OCI-LY3 (cell line): ENCODE data around the gene ATP2C2.

Source experiments
- H2AFZ ChIP-seq: fragments of 200-600, 300-600 bp; shearing (Covaris generic); 2 replicates; pipeline ENCODE4 v1.6.0; 2014; ENCODE audit warnings: antibody characterized with exemption, low read depth, low read length
- H3K27ac ChIP-seq: fragments of 200-600, 300-600 bp; sonication (generic); 2 replicates; pipeline ENCODE4 v1.5.1; 2014; ENCODE audit warnings: mild to moderate bottlenecking, low read length, moderate library complexity, mixed read lengths
- H3K27me3 ChIP-seq: fragments of 200-600, 300-600 bp; sonication (generic); 2 replicates; pipeline ENCODE4 v1.6.1; 2014; ENCODE audit warnings: low read depth, low read length, mixed read lengths
- H3K36me3 ChIP-seq: fragments of 200-600, 300-600 bp; sonication (generic); replicated peaks from 2 replicates; pipeline ENCODE3; 2014; ENCODE audit warnings: low read depth, low read length, mixed read lengths
- H3K4me1 ChIP-seq: fragments of 300-600, 200-600 bp; sonication (generic); 2 replicates; pipeline ENCODE4 v1.6.1; 2014; ENCODE audit warnings: low read length, mixed read lengths
- H3K4me2 ChIP-seq: fragments of 200-600, 300-600 bp; sonication (generic); 2 replicates; pipeline ENCODE4 v1.6.1; 2014; ENCODE audit warnings: low read length, mixed read lengths
- H3K4me3 ChIP-seq: fragments of 300-600, 200-600 bp; sonication (generic); 2 replicates; pipeline ENCODE4 v1.5.1; 2014; ENCODE audit warnings: antibody characterized with exemption, mild to moderate bottlenecking, low read length, moderate library complexity
- H3K79me2 ChIP-seq: fragments of 300-600, 200-600 bp; shearing (Covaris generic); 2 replicates; pipeline ENCODE4 v1.6.1; 2014; ENCODE audit warnings: mild to moderate bottlenecking, low read length, mixed read lengths
- H3K9ac ChIP-seq: fragments of 300-600, 200-600 bp; shearing (Covaris generic); 2 replicates; pipeline ENCODE4 v1.6.0; 2014; ENCODE audit warnings: mild to moderate bottlenecking, low read length, moderate library complexity
- H3K9me3 ChIP-seq: fragments of 200-600, 300-600 bp; shearing (Covaris generic); 2 replicates; pipeline ENCODE4 v1.6.1; 2014; ENCODE audit warnings: low read length, mixed read lengths; ENCODE audit not compliant: insufficient read depth
- H4K20me1 ChIP-seq: fragments of 200-600, 300-600 bp; sonication (generic); 2 replicates; pipeline ENCODE4 v1.6.1; 2016; ENCODE audit warnings: low read length, mixed read lengths; ENCODE audit not compliant: insufficient read depth
- EZH2phosphoT487 ChIP-seq: fragments of 200-600 bp; shearing (Covaris generic); IDR thresholded peaks from 2 replicates; pipeline ENCODE4 v1.6.1; 2018; ENCODE audit warnings: antibody characterized with exemption, mixed run types, low read depth
- TF ChIP-seq, protein P1 (sequence below): fragments of 200-600, 300-600 bp; sonication (generic); IDR thresholded peaks from 2 replicates; pipeline ENCODE4 v1.5.1; 2014; ENCODE audit warnings: antibody characterized with exemption, low read length, low read depth

Gene ATP2C2

DNA sequence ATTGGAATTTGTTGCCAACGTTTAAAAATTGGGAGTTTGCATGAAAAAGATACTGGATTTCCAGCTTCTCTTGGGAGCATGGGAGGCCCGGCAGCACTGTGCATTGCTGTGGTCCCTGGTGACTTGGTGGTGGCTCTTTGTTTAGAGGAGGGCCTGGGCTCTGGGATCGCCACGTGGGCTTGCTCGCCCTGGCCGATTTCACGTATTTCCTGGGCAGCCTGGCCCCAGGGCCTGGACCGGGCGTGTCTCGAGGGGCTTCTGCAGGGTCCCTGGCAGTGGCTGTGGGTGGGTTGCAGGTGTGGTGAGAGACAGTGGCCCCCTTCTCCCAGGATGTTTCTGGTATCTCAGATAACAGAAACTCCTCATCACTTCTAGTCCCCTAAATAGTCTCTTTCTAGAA, 67.9 kb downstream of the ATP2C2 start:
- Histone ChIP-seq H3K27me3 (no peaks in the 10 kb centered on the region), H3K4me3 (no peak overlapping the region), H3K4me1 (no peaks in the 10 kb centered on the region), H3K27ac (no peak overlapping the region), H2AFZ (no peak overlapping the region), H3K4me2 (no peak overlapping the region), H3K9ac (no peak overlapping the region), H3K79me2 (no peaks in the 10 kb centered on the region), H4K20me1 (no peaks in the 10 kb centered on the region), H3K9me3 (no peaks in the 10 kb centered on the region), H3K36me3 (no peaks in the 10 kb centered on the region)
- no peak for TF ChIP-seq EZH2phosphoT487
- TF ChIP-seq, protein P1, sequence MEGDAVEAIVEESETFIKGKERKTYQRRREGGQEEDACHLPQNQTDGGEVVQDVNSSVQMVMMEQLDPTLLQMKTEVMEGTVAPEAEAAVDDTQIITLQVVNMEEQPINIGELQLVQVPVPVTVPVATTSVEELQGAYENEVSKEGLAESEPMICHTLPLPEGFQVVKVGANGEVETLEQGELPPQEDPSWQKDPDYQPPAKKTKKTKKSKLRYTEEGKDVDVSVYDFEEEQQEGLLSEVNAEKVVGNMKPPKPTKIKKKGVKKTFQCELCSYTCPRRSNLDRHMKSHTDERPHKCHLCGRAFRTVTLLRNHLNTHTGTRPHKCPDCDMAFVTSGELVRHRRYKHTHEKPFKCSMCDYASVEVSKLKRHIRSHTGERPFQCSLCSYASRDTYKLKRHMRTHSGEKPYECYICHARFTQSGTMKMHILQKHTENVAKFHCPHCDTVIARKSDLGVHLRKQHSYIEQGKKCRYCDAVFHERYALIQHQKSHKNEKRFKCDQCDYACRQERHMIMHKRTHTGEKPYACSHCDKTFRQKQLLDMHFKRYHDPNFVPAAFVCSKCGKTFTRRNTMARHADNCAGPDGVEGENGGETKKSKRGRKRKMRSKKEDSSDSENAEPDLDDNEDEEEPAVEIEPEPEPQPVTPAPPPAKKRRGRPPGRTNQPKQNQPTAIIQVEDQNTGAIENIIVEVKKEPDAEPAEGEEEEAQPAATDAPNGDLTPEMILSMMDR = no peak

DNA sequence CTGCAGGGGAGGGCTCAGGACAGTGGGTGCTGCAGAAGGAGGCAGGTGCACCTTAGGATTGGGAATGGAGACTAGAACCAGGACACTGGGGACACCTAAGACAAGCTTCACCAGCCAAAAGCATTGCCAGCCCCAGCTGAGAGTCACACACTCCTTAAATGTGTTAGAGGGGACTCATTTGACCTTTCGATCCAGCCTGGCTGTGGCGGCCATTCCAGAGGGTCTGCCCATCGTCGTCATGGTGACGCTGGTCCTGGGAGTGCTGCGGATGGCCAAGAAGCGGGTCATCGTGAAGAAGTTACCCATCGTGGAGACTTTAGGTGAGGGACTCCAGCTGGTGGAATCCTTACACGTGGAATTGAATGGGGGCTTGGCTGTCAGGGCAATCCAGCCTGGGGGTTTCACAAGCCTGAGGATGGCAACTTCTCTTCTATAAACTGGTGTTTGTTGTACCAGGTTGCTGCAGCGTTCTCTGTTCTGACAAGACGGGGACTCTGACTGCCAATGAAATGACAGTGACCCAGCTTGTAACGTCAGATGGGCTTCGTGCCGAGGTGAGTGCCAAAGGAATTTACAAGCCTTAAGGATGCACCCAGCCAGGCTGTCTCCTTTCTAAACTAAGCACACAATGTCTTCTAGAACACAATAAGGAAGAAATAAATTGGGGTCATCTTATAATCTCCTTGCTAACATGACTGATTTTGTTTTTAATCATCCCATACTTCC, 70.8 kb downstream of the ATP2C2 start:
- Histone ChIP-seq H3K36me3 (no peaks in the 10 kb centered on the region), H3K79me2 (no peaks in the 10 kb centered on the region), H3K27ac (no peak overlapping the region), H3K9ac (no peak overlapping the region), H2AFZ (no peak overlapping the region), H3K4me3 (no peak overlapping the region), H3K9me3 (no peaks in the 10 kb centered on the region), H4K20me1 (no peaks in the 10 kb centered on the region), H3K4me2 (no peak overlapping the region), H3K27me3 (no peaks in the 10 kb centered on the region), H3K4me1 (no peaks in the 10 kb centered on the region)
- no peak for TF ChIP-seq EZH2phosphoT487
- TF ChIP-seq, protein P1 = no peak

DNA sequence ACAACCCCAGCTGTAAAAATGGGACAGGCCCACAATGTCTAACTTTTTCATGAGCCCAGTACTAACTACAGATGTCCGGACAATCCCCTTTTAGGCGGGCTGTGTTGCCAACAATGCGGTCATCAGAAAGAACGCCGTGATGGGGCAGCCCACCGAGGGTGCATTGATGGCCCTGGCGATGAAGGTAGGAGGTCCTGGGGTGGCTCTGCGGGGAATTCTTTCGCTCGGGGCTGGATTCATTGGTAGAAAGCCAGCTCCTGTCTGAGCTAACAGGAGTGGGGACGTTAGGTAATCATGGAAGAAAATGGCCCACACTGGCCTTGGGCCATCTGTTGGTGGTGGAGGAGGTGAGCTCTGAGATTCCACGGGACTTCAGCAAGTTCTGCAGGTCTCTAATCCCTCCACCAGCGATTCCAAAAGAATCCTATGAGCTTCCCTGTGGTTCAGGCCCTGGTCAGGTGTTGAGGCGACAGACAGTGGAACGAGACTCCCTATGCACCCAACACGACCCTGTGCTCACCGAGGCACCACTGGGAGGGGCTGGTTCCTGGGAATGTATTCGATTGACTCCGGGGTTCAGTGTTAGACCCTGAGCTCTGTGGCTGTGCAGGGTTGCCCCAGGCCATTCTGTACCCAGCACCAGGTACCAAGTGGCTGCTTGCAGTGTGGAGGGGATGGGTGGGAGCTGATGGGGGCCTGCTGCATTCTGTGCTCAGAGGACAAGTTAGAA, 74.2 kb downstream of the ATP2C2 start:
- Histone ChIP-seq H3K9me3 (no peaks in the 10 kb centered on the region), H3K9ac (no peak overlapping the region), H3K4me2 (no peak overlapping the region), H3K27me3 (peaks cover 11% of the 10 kb centered on the region; the same call in 1 of the 2 replicates), H4K20me1 (no peaks in the 10 kb centered on the region), H2AFZ (no peak overlapping the region), H3K4me3 (no peak overlapping the region), H3K79me2 (no peaks in the 10 kb centered on the region), H3K27ac (no peak overlapping the region), H3K4me1 (no peaks in the 10 kb centered on the region), H3K36me3 (no peaks in the 10 kb centered on the region)
- no peak for TF ChIP-seq EZH2phosphoT487
- TF ChIP-seq, protein P1 = no peak

DNA sequence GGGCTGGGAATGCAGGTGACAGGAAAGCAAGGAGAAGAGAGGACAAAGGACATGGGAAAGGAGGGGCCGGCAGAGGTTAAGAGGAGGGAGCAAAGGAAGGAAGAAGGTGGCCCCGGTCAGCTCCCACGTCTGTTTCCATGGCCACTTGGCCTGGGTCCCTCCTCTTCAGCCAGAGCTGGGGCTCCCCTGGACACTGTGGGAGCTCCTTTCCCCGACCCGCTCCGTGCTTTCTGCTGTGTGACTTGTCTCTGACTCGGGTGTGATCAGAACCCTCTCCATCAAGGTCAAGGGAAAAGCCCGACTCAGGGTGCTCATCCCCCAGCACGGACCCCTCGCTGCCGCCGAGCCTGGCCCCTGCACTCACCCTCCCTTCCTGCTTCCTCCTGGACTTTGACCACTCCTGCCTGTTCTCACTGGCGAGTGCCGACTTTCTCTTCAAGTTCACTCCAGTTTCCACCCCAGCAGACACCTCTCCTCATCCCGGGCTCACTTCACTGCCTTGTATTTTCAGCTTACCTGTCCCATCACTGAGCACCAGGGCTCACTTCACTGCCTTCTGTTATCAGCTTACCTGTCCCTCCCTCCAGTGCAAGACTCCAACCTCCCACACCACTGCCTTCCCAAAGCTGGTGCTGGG, 74.9 kb downstream of the ATP2C2 start:
- no peak overlapping the region for H3K4me3 ChIP-seq
- H3K36me3 ChIP-seq = no peaks in the 10 kb centered on the region
- no peak overlapping the region for H3K9ac ChIP-seq
- H3K4me2 ChIP-seq = no peak overlapping the region
- TF ChIP-seq EZH2phosphoT487 = no peak
- TF ChIP-seq, protein P1 = no peak
- H2AFZ ChIP-seq = no peak overlapping the region
- H3K79me2 ChIP-seq = no peaks in the 10 kb centered on the region
- H3K27ac ChIP-seq = no peak overlapping the region
- no peaks in the 10 kb centered on the region for H4K20me1 ChIP-seq
- no peaks in the 10 kb centered on the region for H3K9me3 ChIP-seq
- H3K4me1 ChIP-seq = no peaks in the 10 kb centered on the region
- H3K27me3 ChIP-seq = peaks cover 11% of the 10 kb centered on the region; the same call in 1 of the 2 replicates
